ES-I3 (cell line): ENCODE results near the gene SEMA4B.

Experiments
- H3K36me3 ChIP-seq: 2 replicates; pipeline ENCODE4 v1.6.1; 2013; ENCODE audit warnings: mild to moderate bottlenecking, low read length, control low read depth, moderate library complexity; ENCODE audit not compliant: insufficient read depth
- H3K4me1 ChIP-seq: 2 replicates; pipeline ENCODE4 v1.6.1; 2013; ENCODE audit warnings: mild to moderate bottlenecking, control low read depth, low read length; ENCODE audit not compliant: insufficient read depth
- H3K9ac ChIP-seq: 2 replicates; pipeline ENCODE4 v1.6.1; 2013; ENCODE audit warnings: low read depth, mild to moderate bottlenecking, low read length, moderate library complexity
- H3K9me3 ChIP-seq: 2 replicates; pipeline ENCODE4 v1.6.1; 2013; ENCODE audit warnings: mild to moderate bottlenecking, low read length, moderate library complexity; ENCODE audit not compliant: control insufficient read depth, insufficient read depth

SEMA4B gene

DNA sequence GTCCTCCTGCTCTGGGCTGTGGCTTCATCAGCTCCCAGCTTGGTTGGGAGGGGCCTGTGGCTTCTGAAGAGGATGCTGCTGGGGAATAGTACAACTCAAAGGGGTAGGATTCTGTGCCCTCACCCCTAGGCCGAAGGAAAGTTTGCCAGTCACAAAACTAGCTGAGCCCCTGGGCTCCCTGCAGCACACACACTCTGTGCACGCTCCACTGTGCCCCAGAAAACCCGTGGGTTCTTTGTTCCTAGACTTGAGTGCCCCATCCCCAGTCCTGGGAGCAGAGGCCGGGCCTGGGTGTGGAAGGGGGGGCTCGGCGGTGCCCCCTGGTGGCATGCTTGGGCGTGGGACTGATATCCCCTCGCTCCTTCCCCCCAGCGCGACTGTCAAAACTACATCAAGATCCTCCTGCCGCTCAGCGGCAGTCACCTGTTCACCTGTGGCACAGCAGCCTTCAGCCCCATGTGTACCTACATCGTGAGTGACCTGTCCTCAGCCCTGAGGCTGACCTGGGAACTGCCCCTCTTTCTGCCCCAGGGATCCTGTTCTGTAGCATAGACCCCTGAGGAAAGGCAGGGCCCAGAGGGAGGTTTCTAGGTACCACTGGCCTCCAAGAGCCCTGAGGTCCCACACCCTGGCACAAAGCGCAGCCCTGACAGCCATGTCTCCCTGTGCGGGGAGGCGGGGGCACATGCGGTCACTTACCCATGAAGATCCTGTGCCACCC lies 18.5 kb downstream of the SEMA4B start:
- Histone ChIP-seq H3K9ac (no peak overlapping the region), H3K9me3 (no peaks in the 10 kb centered on the region), H3K36me3 (peaks cover 5% of the 10 kb centered on the region), H3K4me1 (no peaks in the 10 kb centered on the region)

DNA sequence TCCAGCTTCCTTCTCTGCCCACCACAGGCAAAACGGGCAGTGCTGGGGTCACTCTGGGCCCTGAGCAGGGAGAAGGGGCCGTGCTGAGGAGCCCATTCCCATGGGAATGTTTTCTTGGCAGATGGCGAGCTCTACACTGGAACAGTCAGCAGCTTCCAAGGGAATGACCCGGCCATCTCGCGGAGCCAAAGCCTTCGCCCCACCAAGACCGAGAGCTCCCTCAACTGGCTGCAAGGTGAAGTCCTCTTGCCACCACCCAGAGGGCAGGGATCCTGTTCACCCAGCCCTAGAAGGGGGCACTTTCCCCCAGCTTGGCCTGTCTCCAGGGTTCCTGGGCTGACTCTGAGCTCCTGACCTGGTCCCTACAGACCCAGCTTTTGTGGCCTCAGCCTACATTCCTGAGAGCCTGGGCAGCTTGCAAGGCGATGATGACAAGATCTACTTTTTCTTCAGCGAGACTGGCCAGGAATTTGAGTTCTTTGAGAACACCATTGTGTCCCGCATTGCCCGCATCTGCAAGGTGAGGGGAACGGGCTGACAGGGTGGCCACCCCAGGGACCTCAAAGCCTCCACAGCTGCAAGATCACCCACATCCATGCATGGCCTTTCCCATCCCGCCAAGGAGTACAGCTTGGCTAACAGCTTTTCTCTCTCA lies 20.2 kb downstream of the SEMA4B start:
- no peak overlapping the region for H3K9ac ChIP-seq
- H3K4me1 ChIP-seq: no peaks in the 10 kb centered on the region
- no peaks in the 10 kb centered on the region for H3K9me3 ChIP-seq
- peaks cover 10% of the 10 kb centered on the region for H3K36me3 ChIP-seq

DNA sequence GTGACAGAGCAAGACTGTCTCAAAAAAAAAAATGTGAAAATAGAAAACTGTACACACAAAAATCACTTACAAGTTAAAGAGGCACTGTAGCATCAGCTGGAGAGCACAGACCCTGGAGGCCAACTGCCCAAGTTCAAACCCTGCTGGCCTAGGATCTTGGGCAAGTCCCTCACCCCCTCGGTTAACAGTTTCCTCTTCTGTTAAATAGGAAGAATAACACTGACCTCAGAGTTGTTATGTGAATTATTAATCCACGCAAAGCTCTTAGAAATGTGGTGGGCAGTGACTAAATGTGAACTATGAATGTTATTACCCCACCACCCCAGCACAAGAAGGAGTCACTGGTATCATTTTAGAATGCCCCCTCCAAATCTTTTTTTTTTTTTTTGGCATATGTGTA lies 21.4 kb downstream of the SEMA4B start:
- Histone ChIP-seq H3K9me3 (no peaks in the 10 kb centered on the region), H3K9ac (no peak overlapping the region), H3K36me3 (peaks cover 10% of the 10 kb centered on the region), H3K4me1 (no peaks in the 10 kb centered on the region)

DNA sequence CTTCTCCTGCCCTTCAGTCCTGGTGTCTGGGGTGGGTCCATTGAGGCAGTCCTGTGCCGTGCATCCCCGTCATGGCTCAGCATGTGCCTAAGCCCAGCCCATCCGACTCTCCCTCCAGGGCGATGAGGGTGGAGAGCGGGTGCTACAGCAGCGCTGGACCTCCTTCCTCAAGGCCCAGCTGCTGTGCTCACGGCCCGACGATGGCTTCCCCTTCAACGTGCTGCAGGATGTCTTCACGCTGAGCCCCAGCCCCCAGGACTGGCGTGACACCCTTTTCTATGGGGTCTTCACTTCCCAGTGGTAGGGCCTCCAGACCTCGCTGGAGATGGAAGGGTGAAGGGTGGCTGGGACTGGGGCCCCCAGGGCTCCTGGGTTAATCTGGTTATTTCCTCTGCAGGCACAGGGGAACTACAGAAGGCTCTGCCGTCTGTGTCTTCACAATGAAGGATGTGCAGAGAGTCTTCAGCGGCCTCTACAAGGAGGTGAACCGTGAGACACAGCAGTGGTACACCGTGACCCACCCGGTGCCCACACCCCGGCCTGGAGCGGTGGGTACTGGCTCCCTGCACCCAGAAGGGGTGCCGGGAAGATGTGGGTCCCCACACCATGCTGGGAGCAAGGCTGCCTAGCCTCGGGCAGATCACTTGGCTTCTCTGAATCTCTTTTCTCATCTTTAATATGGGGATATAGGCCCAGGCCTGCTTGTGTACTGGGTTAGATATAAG lies 22.5 kb downstream of the SEMA4B start:
- H3K4me1 ChIP-seq: no peaks in the 10 kb centered on the region
- H3K9ac ChIP-seq: no peak overlapping the region
- no peaks in the 10 kb centered on the region for H3K9me3 ChIP-seq
- H3K36me3 ChIP-seq: peaks cover 10% of the 10 kb centered on the region

DNA sequence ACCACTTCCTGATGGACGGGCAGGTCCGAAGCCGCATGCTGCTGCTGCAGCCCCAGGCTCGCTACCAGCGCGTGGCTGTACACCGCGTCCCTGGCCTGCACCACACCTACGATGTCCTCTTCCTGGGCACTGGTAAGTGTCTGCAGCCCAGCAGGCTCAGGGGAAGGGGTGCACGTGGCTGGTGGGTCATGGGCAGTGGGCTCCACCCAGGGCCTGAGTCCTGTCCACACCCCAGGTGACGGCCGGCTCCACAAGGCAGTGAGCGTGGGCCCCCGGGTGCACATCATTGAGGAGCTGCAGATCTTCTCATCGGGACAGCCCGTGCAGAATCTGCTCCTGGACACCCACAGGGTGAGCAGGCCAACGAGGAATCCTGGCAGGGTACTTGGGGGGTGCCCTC lies 23.9 kb downstream of the SEMA4B start:
- Histone ChIP-seq H3K36me3 (peaks cover 10% of the 10 kb centered on the region), H3K9ac (no peak overlapping the region), H3K9me3 (no peaks in the 10 kb centered on the region), H3K4me1 (no peaks in the 10 kb centered on the region)

DNA sequence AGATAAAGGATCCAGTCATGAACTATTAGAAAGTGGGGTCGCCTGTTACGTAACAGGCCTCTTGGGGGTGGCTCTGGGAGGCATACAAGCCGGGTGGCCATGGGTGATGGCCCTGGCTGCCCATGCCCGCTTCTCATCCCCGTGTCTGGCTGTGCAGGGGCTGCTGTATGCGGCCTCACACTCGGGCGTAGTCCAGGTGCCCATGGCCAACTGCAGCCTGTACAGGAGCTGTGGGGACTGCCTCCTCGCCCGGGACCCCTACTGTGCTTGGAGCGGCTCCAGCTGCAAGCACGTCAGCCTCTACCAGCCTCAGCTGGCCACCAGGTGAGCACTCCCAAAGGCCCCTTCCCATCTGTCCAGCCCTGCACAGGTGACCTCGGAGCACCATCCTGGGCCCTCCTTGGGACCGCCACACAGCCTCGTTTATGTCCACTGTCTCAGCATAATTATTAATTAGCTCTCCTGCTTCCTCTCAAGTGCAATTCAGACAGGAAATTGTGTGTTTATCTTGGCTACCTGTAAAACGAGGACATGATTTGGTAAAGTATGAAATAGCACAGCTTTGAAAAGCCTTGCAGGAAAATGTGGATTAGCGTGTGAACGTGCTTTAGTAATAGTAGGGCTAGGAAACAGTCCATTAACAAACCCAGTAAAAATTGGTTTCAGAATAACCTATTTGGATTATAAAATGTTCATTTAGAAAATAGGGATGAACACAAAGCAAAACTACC lies 24.5 kb downstream of the SEMA4B start:
- Histone ChIP-seq H3K36me3 (peaks cover 10% of the 10 kb centered on the region), H3K9me3 (no peaks in the 10 kb centered on the region), H3K4me1 (no peaks in the 10 kb centered on the region), H3K9ac (no peak overlapping the region)

DNA sequence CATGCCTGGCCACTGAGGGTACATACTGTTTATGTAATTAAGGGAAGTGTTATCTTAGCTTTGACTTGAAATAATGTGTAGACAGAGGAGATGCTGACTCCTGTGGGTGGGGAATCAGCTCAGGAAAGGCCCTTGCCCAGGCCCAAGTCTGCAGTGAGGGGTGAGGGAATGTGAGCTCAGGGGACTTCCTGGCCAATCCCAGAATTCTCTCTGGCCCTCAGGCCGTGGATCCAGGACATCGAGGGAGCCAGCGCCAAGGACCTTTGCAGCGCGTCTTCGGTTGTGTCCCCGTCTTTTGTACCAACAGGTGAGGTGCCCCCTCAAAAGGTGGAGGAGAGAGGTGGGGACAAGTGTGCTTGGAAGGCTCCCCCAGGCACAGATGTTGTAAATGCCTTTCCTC lies 26.2 kb downstream of the SEMA4B start:
- peaks cover 9% of the 10 kb centered on the region for H3K36me3 ChIP-seq
- no peaks in the 10 kb centered on the region for H3K4me1 ChIP-seq
- H3K9ac ChIP-seq: no peak overlapping the region
- no peaks in the 10 kb centered on the region for H3K9me3 ChIP-seq

DNA sequence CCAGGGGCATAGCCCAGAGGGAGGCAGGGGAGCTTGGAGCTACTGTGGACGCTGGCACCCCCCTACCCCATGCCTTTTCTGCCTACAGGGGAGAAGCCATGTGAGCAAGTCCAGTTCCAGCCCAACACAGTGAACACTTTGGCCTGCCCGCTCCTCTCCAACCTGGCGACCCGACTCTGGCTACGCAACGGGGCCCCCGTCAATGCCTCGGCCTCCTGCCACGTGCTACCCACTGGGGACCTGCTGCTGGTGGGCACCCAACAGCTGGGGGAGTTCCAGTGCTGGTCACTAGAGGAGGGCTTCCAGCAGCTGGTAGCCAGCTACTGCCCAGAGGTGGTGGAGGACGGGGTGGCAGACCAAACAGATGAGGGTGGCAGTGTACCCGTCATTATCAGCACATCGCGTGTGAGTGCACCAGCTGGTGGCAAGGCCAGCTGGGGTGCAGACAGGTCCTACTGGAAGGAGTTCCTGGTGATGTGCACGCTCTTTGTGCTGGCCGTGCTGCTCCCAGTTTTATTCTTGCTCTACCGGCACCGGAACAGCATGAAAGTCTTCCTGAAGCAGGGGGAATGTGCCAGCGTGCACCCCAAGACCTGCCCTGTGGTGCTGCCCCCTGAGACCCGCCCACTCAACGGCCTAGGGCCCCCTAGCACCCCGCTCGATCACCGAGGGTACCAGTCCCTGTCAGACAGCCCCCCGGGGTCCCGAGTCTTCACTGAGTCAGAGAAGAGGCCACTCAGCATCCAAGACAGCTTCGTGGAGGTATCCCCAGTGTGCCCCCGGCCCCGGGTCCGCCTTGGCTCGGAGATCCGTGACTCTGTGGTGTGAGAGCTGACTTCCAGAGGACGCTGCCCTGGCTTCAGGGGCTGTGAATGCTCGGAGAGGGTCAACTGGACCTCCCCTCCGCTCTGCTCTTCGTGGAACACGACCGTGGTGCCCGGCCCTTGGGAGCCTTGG lies 27.0 kb downstream of the SEMA4B start:
- H3K9me3 ChIP-seq: no peaks in the 10 kb centered on the region
- H3K36me3 ChIP-seq: peaks cover 5% of the 10 kb centered on the region
- H3K9ac ChIP-seq: no peak overlapping the region
- no peaks in the 10 kb centered on the region for H3K4me1 ChIP-seq

DNA sequence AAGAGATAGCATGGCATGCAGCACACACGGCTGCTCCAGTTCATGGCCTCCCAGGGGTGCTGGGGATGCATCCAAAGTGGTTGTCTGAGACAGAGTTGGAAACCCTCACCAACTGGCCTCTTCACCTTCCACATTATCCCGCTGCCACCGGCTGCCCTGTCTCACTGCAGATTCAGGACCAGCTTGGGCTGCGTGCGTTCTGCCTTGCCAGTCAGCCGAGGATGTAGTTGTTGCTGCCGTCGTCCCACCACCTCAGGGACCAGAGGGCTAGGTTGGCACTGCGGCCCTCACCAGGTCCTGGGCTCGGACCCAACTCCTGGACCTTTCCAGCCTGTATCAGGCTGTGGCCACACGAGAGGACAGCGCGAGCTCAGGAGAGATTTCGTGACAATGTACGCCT lies 27.8 kb downstream of the SEMA4B start:
- H3K4me1 ChIP-seq: no peaks in the 10 kb centered on the region
- peaks cover 5% of the 10 kb centered on the region for H3K36me3 ChIP-seq
- H3K9me3 ChIP-seq: no peaks in the 10 kb centered on the region
- no peak overlapping the region for H3K9ac ChIP-seq

DNA sequence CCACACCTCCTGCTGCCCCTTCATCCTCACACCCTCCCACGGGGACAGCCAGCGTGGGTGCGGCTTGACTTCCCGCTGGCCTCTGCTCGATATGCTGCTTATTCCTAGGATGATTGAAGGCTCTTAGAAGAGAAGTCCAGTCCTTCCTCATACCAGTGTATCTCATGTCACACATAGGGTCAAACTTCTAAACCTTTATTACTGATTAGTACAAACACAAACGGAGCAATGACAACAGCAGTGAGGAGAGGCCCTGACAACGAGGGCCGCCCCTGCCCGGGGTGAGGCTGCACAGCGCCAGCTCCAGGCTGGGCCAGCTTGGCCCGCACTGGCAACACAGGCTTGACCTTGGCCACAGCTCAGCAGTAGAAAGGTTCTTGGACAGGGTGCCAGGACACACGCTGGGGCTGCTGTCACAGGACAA lies 29.0 kb downstream of the SEMA4B start:
- Histone ChIP-seq H3K9ac (no peak overlapping the region), H3K36me3 (no peaks in the 10 kb centered on the region; the same call in 1 of the 2 replicates), H3K4me1 (0 out of 2 replicates have a peak, but pooled peaks cover 3% of the 10 kb centered on the region), H3K9me3 (no peaks in the 10 kb centered on the region)

DNA sequence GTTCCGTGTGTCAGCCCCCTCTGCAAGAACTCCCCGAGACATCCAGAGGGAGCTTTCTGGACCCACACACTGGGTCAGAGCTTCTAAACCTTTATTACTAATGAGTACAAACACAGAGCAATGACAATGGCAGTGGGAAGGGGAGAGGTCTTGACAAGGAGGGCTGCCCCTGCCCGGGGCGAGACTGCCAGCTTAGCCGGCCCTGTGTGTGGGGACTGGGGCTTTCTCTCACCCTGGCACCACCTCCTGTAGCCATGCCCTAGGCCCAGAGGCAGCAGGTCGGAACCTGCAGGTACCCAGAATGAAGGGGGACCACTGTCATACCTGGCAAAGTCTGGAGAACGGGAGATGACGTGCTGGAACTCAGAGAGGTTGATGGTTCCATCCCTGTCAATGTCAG lies 29.5 kb downstream of the SEMA4B start:
- Histone ChIP-seq H3K4me1 (0 out of 2 replicates have a peak, but pooled peaks cover 3% of the 10 kb centered on the region), H3K9ac (no peak overlapping the region), H3K36me3 (no peaks in the 10 kb centered on the region; the same call in 1 of the 2 replicates), H3K9me3 (no peaks in the 10 kb centered on the region)

DNA sequence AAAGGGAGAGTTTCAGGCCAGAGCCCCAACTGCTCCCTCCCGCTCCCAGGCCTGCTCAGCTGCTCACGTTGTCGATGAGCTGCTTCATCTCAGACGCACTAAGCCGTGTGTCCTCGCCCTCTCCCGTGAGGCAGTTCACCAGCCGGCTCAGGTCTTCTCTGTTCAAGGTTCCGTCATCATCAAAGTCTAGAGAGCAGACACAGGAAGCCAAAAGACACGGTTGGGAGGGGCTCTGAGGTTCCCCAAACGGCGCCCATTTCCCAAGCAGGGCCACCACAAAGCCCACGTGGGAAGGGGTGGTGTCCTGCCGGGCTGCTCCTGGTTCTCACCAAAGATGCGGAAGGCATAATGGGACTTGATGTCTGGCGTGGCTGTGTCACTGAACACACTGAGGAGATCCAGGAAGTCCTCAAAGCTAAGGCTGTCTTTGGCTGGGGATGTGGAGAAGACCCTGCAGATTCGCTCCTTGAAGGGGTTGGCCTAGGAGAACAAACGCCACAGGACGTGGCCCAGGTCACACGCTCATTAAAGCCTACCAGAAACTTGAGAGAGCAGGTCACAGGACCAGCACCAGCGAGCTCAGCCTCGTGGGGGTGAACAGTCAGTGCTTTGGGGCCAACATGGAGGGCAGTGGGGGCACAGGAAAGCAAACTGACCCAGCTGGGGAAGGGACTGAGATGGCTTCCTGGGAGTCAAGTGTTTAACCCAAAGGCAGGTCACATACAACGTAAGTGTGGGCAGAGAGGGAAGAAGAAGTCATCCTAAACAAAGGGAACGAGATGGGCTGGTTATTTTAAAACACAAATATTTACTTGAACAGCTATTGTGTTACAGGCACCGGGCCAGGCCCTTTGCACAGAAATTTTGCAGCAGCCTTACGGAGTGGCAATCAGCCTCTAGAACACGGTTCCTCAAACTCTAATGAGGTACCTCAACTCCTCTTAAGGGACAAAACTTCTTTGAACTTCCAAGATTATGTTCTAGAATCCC lies 30.2 kb downstream of the SEMA4B start:
- Histone ChIP-seq H3K36me3 (no peaks in the 10 kb centered on the region; the same call in 1 of the 2 replicates), H3K9ac (no peak overlapping the region)

More for the DNA sequence above, 30.2 kb downstream of the SEMA4B start:
- 0 out of 2 replicates have a peak, but pooled peaks cover 3% of the 10 kb centered on the region for H3K4me1 ChIP-seq
- no peaks in the 10 kb centered on the region for H3K9me3 ChIP-seq
